Dermis microvascular lymphatic vessel endothelial cell (primary cell): ENCODE results near the gene SSTR4. TPM values are rescaled to one million over a fixed set of nuclear protein-coding genes. Genes with fewer than 3 reads are reported as not detected.

Source experiments
- DNase-seq, 2 donors: peaks; one replicate each; pipeline versions ENCODE4 v3.0.0 to v3.0.0-alpha.2; 2010; ENCODE audit warnings: low read depth in 2 of 2
- total RNA-seq: library from RNA; depleted of rRNA; stranded (reverse); fragments of >200 nt; gene quantifications from 2 replicates; pipeline ENCODE4 v1.2.1, GENCODE V29; 2014

Gene SSTR4
- total RNA-seq, 1 donor from 2014 or later = not detected

DNA sequence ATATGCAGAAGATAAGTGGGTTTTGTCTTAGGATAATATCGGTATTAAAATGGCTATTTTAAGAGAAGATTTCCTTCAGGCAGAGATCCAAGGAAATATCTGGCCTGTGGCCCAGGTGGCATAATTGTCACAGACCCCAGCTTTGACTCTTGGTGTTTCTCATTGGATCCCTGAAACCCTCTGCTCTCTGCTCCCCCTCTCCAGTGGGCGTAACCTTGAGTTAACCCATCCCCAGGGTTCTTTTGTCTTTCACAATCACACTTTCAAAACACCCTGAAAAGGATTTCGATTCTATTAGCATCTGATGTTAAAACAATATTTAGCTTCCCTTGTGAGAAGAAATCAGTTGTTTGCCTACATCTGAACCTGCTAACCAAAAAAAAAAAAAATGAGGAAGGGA lies 7.2 kb downstream of the SSTR4 start:
- no peak for DNase-seq

DNA sequence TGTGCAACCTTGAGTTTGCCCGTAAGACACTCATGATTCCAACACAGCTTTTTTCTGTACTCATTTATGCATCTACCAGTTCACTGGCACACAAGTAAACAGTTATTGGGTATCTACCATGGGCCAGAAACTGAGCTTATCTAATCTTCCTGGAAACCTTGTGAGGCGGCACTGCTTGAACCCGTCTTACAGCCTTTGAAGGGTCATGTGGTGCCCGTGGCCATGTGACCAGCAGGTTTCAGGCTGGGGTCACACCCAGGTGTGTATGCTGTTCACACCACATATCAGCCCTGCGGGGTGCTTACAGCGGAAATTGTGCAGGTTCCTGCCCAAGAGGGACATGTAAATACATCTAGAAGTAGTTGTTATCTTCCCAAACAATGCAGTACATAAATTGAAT lies 8.3 kb downstream of the SSTR4 start:
- DNase-seq = no peak

DNA sequence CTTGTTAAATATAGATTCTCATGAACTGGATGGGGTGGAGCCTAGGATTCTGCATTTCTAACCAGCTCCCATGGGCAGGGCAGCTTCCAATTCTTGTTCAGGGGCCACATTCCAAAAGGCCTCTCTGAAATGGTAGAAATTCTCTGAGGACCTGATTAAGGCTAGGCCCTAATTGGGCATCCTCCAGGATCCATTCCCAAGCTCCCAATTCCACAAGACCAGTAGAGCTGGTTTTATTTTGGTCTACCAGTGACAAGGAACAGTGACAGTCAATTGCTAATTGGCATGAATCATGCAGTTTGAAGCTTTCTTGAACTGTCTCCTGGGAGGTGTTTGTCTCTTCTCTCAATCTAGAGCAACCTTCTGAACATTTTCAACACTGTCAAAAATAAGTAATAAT lies 11.3 kb downstream of the SSTR4 start:
- DNase-seq = no peak

DNA sequence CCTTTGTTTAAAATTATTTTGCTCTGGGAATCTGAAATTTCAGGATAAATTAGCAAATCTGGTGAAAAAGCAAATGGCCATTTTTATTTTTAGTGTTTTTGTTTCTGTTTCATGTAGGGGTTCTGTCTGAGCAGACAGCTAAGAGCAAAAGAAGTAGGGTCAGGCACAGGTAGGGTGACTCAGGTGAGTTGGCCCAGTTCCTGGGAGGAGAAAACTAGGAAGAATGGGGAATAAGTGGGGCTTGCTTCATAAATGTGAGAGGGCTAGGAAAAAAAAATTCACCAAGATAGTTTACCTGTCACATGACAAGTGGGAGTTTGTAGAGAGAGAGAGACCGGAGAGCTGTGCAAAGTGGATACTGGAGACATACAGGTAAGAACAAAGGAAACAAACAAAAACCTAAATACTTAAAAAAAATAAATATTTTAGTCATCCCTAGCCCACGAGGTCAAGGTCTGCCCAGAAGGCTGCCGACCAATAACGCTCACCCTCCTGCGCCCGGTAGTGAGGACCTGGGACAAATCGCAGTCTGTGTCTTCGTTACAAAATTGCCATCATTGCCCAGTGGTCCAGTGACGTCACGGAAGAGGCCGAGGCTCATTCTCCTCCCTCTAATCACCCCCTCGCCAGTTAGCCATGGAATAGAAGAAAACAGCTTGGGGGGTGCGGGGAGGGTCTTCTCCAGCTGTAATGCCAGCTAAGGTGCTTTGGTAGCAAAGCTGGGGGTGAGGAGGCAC lies 12.1 kb downstream of the SSTR4 start:
- no peak for DNase-seq

DNA sequence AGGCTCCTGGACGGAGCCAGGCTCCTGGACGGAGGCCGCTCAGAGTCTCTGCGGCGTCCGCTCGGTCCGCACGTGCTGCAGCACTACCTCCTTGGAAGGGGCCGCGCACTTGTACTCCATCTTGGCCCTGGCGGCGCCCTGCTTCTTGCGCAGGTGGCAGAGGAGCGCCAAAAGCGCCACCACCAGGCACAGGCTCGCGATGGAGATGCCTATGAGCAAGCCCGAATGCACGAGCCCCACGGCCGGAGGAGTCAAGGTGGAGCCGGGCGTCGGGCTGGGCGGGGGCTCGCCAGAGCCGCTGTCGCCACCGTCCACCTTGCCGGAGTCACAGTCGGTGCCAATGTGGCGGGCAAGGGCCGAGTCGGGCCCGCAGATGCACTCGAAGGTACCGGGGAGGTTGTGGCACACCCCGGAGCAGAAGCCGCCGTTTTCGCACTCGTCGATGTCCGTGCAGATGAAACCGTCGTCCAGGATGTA lies 12.7 kb downstream of the SSTR4 start:
- peak in 1 of 2 donors; percentile 47 for DNase-seq

DNA sequence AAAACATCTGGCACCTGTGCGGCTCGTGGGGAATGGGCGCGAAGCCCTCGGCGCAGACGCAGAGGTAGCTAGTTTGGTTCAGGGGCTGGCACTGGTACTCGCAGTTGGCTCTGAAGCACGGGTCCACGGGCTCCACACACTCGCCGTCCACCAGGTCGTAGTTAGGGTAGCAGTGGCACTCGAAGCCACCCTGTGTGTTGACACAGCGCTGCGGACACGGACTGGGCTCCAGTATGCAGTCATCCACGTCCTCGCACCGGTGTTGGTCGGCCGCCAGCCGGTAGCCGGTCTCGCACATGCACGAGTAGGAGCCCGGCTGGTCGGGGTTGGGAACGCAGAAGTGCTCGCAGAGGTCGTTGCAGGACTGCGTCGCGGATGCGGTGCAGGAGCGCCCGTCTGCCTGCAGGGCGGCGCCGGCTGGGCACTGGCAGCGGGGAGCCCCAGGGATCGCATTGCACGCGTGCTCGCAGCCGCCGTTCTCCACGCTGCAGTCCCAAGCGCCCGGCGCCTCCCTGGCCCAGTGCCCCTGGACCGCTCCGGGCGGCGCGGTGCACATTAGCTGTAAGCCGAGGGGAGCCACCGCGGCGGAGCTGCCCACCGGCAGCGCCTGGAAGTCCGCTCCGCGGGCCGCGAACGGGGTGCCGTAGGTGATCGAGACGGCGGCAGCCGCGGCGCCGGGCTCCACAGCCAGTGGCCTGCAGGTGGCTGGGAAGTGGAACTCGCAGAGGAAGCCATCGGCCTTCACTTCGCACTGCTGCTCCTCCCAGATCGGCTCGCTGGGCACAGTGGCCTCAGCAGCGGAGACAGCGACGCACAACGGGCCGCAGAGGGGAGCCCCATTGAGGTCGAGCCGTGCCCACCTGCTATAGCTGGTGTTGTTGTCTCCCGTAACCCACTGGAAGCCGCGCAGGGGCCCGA lies 13.4 kb downstream of the SSTR4 start:
- DNase-seq = peak; percentile 30 to 76

DNA sequence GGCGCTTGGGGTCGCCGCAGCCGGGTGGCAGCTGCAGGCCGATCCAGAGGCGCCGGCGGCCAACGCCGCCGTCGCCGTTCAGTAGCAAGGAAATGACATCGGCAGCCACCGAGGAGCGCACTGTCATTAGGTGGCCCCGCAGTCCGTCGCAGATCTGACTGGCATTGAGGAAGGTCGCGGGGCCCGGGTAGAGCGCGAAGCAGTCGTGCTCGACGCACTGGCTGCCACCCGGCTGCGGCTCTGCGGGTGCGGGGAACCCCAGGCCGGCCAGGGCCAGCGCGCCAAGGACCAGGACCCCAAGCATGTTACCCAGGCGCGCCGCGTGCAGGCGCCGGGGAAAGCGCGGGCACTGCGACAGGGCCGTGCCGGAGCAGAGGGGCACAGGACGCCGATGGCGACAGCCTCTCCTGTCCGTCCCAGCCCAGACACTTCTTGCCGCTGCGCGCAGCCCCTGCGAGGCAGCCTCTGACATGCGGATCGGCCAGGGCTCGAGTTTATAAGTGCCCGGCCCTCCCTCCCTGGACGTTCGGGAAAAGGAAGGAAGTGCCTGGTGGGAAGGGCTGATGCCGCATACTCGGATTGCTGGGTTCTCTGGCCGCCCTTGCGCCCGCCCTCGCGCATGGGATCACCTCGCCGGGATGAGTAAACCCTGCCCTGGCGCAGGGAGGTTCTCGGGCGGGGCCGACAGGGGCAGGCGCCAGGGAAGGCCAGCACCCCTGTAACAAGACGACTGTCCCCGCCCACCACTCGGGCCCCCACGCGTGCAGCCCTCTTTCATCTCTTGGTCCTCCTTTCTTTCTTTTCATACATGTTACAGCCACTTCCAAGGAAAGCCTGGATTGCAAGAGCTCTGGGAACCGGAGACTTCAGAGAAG lies 14.3 kb downstream of the SSTR4 start, which contains the start of gene THBD:
THBD (minus strand) TSS at position 472 of the 875 bp plus-strand sequence; CDS start at position 304, 168 bp downstream.
- peak; percentile 75 to 85 for DNase-seq

DNA sequence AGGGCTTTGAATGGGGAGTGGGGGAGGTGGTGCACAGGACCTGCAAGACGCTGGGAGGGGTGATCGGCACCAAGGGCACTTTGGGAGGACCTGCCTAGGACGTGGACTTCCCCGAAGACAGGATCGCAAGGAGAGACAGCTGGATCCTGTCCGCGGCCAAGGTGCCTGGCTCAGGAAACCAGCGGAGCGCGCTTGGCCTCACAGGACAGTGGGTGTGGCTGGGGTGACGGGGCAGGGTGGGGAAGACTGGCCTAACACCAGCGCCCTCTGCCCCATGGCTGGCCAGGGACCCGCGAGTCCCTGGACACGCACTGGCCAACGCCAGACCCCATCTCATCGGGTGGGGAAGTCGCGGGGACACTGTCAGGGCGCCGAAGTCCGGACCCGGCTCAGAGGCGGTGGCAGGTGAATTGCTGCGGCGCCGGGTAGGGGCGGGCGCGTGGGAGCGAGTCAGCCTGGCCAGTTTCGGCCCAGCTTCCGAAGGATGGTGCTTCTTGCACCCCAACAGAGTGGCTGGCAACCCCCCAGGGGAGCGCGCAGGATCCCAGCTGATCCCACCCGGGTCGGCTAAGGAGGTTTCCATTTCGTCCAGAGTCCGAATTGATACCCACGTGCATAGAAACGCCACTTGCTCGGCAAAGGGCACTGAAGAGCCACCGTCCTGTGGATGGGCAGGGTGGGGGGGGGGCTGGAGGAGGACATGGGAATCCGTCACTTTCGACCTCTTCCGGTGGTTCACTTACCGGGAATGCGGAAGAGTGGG lies 15.1 kb downstream of the SSTR4 start:
- DNase-seq = peak in 1 of 2 donors; percentile 49

DNA sequence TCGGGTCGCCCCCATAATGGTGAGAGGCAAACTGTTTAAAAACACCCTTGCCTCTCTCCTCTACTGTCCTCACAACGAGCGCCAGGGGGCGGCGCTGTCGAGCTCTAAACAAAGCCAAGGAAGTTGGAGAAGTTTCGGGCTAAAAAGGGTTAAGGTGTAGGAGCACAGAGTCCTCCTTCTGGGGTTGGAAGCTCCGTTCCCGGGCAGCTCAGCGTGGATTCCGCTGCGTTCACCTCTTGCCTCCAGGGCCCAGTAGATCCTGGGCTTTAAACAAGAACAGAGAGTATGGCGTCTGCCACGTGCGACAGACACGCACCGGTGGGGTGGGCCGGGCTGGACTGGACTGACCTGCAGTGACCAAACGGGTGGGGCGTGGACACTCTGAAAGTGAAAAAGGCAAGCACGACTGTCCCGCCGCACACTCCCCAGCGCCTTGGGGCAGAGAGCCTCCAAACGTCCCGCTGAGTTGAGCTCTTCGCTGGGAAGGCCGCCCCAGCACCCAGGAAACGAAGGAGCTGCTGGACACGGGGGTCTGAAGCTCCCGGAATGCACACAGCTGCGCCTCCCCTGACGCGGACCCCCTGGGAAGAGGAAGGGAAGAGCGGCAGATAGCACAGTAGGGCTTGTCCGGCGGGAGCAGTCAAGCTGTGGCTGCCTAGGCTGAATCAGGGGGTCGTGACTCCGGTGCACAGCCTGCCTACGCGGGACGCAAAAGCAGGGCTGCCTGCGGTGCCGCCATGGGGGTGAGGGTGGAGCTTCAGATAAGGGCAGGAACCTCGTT lies 15.9 kb downstream of the SSTR4 start:
- peak; percentile 35 to 87 for DNase-seq

DNA sequence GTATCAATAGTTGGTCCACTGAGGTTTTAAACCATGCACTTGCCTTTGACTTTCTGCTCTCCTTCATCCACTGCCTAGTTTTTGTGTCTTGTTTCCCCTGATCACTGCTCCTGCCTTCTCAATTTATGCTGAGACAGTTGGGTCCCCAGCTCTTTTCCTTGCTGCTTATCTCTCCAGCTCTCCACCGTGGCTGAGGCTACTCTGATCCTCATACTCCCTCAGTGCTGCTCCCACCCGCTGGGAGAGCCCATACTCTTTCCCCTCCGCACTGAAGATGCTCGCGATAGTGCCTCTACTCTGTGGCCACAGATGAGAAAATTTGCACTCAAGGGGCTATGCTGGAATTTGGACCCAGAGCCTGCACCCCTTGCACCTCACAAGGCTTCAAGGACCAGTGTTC lies 17.8 kb downstream of the SSTR4 start:
- DNase-seq = no peak

DNA sequence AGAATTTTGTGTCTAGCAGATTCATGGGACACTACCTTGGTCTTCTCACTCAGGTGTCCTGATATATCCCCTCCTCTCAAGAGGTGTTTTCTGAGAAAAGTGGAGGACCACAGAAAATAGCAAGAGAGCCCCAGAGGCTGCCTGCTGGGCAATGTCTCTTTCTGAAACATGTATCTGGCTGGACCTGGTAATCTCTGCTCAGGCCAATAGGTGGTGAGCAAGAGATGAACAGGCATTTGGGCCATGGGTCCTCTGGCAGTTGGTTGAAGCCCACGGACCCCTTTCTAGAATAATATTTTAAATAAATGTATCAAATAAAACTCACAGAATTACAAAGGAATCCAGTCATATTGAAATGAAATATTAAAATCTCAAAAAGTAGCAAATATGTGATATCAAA lies 23.1 kb downstream of the SSTR4 start:
- DNase-seq = peak in 1 of 2 donors; percentile 28

DNA sequence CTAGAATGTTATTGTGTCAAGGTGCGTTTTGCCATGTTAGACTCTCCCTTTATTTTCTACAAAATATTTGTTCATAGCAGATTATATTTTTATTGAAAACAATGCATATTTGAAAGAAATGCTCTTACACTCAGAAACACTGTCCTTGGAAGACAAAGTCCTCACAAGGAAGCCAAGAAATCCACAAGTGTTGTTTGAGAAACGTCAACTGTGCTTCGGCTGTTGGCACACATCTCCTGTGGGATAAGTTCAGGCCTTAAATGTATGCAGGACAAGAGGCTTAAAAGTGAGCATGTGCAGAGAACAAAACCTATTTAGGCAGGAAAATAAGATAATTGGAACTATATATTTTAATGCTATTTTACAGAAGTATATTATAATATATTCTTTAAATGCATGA lies 23.9 kb downstream of the SSTR4 start:
- DNase-seq = no peak

DNA sequence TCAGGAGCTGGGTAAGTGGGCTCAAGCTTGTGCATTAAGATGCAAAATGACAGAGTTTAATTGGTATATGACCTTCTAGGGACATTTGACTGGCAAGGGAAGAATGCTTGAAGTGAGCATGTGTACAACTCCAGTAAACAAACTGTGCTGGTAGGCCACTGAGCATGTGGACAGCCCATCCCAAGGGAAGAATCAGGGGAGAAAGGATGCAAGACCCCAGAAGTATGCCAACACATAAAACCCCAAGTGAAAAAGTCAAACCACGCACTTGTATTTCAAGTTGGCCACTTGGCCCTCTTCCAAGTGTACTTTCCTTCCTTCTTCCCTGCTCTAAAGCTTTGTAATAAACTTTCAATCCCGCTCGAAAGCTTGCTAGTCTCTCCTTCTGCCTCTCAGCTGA lies 24.7 kb downstream of the SSTR4 start:
- DNase-seq = peak in 1 of 2 donors; percentile 37

DNA sequence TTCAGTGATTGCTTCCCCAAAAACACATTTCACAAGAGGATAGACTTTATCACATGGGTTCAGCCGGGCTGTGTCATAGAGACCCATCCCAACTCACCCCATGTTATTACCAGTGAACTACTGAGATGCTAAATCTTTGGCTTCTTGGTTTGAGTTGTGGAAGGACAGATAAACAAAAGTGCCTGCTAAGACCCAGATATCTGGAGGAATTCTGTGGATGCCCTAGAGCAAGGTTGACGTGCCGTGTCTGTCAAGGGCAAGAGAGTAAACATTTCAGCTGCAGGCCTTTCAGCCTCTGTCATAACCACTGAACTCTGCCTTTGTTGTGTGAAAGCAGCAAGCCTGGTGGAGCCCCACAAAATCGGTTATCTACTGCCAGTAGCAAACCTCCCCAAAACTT lies 25.5 kb downstream of the SSTR4 start:
- DNase-seq = no peak

DNA sequence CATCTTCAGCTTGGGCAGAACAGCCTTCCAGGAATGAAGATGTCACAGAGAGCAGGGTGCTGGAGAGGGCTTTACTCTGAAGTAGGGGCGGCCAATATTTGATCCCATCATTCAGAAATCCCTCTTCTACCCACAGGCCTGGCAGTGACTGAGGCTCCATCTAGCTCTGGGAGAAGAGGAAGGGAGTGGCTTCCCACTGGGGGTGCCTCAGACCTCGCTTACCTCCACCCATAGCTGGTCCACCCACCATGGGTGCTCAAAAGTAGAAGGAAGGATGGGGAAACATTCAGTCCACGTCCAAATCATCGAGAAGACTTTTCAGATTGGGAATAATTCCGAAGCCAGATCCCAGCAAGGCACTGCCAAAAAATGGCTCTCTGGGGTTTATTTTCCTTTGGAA lies 26.1 kb downstream of the SSTR4 start:
- no peak for DNase-seq

DNA sequence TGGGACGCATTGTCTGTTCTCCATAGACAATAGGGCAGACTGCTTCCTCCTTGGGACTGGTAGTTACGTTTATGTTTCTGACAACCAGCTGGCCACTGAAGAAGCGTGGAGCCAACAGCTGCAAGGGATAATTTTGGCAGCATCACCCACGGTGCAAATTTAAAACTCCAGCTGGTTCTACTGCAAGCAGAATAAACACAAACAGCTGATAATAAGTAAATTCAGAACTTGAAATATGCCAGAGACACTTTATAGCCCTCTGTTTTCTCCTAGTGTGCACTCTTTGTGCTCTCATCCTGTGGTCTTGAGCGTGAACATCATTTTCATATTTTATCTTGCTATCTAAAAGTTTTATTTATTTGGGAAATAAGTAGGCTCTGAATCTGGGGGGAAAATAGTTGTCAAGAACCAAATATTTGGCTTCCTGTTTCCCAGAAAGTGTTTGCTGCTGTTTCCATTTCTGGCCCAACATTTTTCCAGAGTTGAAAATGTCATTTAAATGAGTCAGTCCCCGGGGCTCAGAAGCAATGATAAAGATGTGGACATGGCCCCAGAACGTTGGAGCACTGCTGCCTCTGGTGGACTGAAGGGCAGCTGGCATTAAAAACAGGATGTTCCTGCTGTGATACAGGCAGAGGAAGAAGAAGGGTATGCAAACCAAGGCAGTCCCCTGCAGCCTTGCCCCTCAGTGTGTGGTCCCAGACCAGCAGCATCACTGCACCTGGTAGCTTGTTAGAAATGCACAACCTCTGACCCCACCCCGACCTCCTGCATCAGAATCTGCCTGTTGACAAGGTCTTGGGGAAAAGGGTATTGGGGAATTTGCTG lies 26.8 kb downstream of the SSTR4 start:
- peak; percentile 87 to 88 for DNase-seq

DNA sequence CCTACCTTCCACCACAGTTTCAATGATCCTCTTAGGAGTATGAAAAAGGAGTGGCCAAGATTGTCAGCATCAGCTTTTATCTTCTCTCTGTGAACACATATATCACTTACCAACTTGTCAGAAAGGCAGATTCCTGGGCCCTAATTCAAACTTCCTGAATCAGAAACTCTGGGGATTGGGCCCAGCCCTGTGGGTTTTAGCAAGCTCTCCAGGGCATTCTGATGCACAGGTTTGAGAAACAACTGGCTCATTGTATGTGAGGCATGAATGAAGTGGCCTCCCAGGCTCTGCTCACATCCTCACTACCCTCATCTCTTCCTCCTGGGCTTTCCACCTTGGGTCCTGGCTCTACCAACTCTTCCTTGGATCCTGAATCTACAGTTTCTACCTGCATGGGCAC lies 27.5 kb downstream of the SSTR4 start:
- no peak for DNase-seq

DNA sequence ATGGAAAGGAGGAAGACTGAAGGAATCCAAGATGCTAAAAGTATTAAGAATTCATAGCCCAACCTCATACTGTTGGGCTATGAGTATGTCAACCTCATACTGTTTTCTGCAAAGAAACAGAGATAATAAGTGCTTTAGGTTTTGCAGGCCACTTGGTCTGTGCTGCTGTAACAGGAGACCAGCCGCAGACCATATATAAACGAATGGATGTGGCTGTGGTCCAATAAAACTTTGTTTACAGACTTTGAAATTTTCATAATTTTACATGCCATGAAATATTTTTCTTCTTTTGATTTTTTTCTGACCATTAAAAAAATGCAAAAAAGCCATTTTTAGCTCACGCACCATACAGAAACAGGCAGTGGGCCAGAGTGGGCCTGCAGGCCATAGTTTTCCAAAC lies 28.1 kb downstream of the SSTR4 start:
- DNase-seq = no peak

DNA sequence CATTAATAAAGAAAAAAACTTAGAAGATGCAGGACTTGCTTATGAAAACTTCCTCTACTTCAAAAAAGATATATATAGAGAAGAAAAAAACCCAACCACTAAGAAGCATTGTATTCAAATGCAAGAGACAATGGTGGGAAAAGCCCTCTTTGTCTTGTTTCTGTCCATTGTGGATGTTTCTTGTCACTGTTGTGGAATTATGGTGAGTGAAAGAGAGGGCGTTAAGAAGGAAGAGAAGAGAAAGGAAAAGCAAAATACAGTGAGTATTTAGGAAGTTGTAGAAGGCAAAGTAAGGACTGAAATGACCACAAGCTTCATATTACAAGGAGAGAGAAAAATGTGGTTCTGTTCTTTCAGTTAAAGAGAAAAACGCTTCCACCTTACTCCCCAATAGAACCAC lies 28.5 kb downstream of the SSTR4 start:
- peak in 1 of 2 donors; percentile 74 for DNase-seq
